Endothelial cell of umbilical vein (primary cell): ENCODE measurements around the gene MGAT4A. TPM values are rescaled to one million over a fixed set of nuclear protein-coding genes. Genes with fewer than 3 reads are reported as not detected.

Source experiments
- BruUV-seq: library from RNA; stranded (reverse); fragments of 400-500 nt; replicated peaks from 2 replicates; lab custom pipeline; 2021; lab: Mats Ljungman, UMichigan
- CTCF ChIA-PET: fragments of 300-600, 350-600 bp; sonication (Branson Sonifier 250); formaldehyde crosslinking; loops from one replicate; lab custom pipeline; 2021; ENCODE audit warnings: antibody characterized with exemption, inconsistent platforms; lab: Charles Lee
- POLR2A ChIA-PET: fragments of 300-600, 350-600 bp; sonication (Branson Sonifier 250); formaldehyde crosslinking; loops from one replicate; lab custom pipeline; 2021; ENCODE audit warnings: antibody characterized with exemption, inconsistent platforms; lab: Charles Lee
- DNase-seq: peaks from one replicate; pipeline ENCODE4 v3.0.0-alpha.2; 2011; ENCODE audit warnings: low read depth, low spot score
- FAIRE-seq: peaks from 2 replicates; lab custom pipeline; 2011; peaks lifted over from hg19 to GRCh38; lab: Jason Lieb, UNC
- H2AFZ ChIP-seq: 2 replicates; pipeline ENCODE4 v1.6.0; 2012; ENCODE audit warnings: low read depth, low read length, control low read depth, inconsistent platforms
- H3K27ac ChIP-seq: 2 replicates; pipeline ENCODE4 v1.5.1; 2011; ENCODE audit warnings: low read depth, mild to moderate bottlenecking, control low read depth, low read length, moderate library complexity; ENCODE audit not compliant: insufficient read depth
- H3K27me3 ChIP-seq, 2 experiments: 2 replicates each; pipeline versions ENCODE4 v1.6.0 to v1.6.1; 2011; ENCODE audit warnings: low read length in 2 of 2, mixed read lengths in 1 of 2; ENCODE audit not compliant: control insufficient read depth in 2 of 2, insufficient read depth in 2 of 2
- H3K36me3 ChIP-seq, 2 experiments: 2 replicates in 1 of 2; 3 replicates in 1 of 2; pipeline ENCODE4 v1.5.1; 2011; ENCODE audit warnings: low read length in 2 of 2, mild to moderate bottlenecking in 1 of 2, moderate library complexity in 1 of 2; ENCODE audit not compliant: control insufficient read depth in 2 of 2, insufficient read depth in 2 of 2; ENCODE audit errors: extremely low read depth in 1 of 2
- H3K4me1 ChIP-seq: 3 replicates; pipeline ENCODE4 v1.5.1; 2011; ENCODE audit warnings: mild to moderate bottlenecking, low read length; ENCODE audit not compliant: control insufficient read depth, insufficient read depth; ENCODE audit errors: extremely low read depth
- H3K4me2 ChIP-seq: 2 replicates; pipeline ENCODE4 v1.6.1; 2011; ENCODE audit warnings: low read length, control low read depth, mixed read lengths; ENCODE audit not compliant: insufficient read depth
- H3K4me3 ChIP-seq, 3 experiments: fragments of 200-600 bp in 1 of 3; sonication (generic), shearing (Covaris generic) in 1 of 3; replicated peaks in 1 of 3; 2 replicates each; pipeline ENCODE4 v1.5.1; 2011 to 2016; ENCODE audit warnings: control low read depth in 3 of 3, low read length in 3 of 3, mild to moderate bottlenecking in 2 of 3, inconsistent platforms in 1 of 3, low read depth in 1 of 3, moderate library complexity in 1 of 3; ENCODE audit not compliant: insufficient read depth in 1 of 3
- H3K79me2 ChIP-seq: 2 replicates; pipeline ENCODE4 v1.6.0; 2012; ENCODE audit warnings: low read length, inconsistent platforms; ENCODE audit not compliant: control insufficient read depth, insufficient read depth
- H3K9ac ChIP-seq: replicated peaks from 2 replicates; pipeline ENCODE3; 2011; ENCODE audit warnings: low read length, control low read depth; ENCODE audit not compliant: insufficient read depth; ENCODE audit errors: extremely low read depth
- H3K9me1 ChIP-seq: replicated peaks from 3 replicates; pipeline ENCODE4 v1.6.0; 2011; ENCODE audit warnings: mild to moderate bottlenecking, low read length; ENCODE audit not compliant: control insufficient read depth, insufficient read depth; ENCODE audit errors: extremely low read depth
- H3K9me3 ChIP-seq: replicated peaks from 2 replicates; pipeline ENCODE4 v1.5.1; 2012; ENCODE audit warnings: low read length, inconsistent platforms; ENCODE audit not compliant: control insufficient read depth, insufficient read depth
- H4K20me1 ChIP-seq: replicated peaks from 2 replicates; pipeline ENCODE3; 2011; ENCODE audit warnings: mild to moderate bottlenecking, low read length; ENCODE audit not compliant: control insufficient read depth, insufficient read depth; ENCODE audit errors: extremely low read depth
- CTCF ChIP-seq, 2 donors: IDR thresholded peaks; 1 replicate in 1 of 2; 2 replicates in 1 of 2; pipeline ENCODE4 v1.5.1; 2011; ENCODE audit warnings: low read length in 2 of 2, mild to moderate bottlenecking in 2 of 2, moderate library complexity in 2 of 2, control low read depth in 1 of 2, inconsistent platforms in 1 of 2, low read depth in 1 of 2; ENCODE audit not compliant: insufficient read depth in 1 of 2; ENCODE audit errors: extremely low read depth in 1 of 2
- EZH2 ChIP-seq: IDR thresholded peaks from 2 replicates; pipeline ENCODE4 v1.6.1; 2012; ENCODE audit warnings: borderline replicate concordance, low read depth, mild to moderate bottlenecking, moderate library complexity, low read length, inconsistent platforms; ENCODE audit not compliant: severe bottlenecking
- FOS ChIP-seq: IDR thresholded peaks from 2 replicates; pipeline ENCODE4 v1.6.1; 2011; ENCODE audit warnings: mild to moderate bottlenecking, low read length, moderate library complexity, borderline replicate concordance; ENCODE audit not compliant: insufficient read depth
- GATA2 ChIP-seq: IDR thresholded peaks from 2 replicates; pipeline ENCODE4 v1.7.0; 2011; ENCODE audit warnings: low read depth, mild to moderate bottlenecking, moderate library complexity, mixed read lengths, low read length; ENCODE audit not compliant: insufficient read length, insufficient read depth
- JUN ChIP-seq: IDR thresholded peaks from 2 replicates; pipeline ENCODE4 v1.6.1; 2011; ENCODE audit warnings: borderline replicate concordance, low read depth; ENCODE audit not compliant: insufficient read length, insufficient read depth
- MAX ChIP-seq: IDR thresholded peaks from 2 replicates; pipeline ENCODE4 v1.6.1; 2011; ENCODE audit not compliant: insufficient read depth, insufficient read length
- MYC ChIP-seq: IDR thresholded peaks from one replicate; pipeline ENCODE4 v1.6.1; 2011; ENCODE audit warnings: mild to moderate bottlenecking, low read depth, low read length
- POLR2A ChIP-seq: IDR thresholded peaks from 2 replicates; pipeline ENCODE4 v1.6.1; 2012; ENCODE audit warnings: low read depth, mild to moderate bottlenecking, control low read depth, low read length
- POLR2AphosphoS5 ChIP-seq: IDR thresholded peaks from 2 replicates; pipeline ENCODE4 v1.6.1; 2012; ENCODE audit warnings: low read depth, mild to moderate bottlenecking, control low read depth, low read length, moderate library complexity; ENCODE audit not compliant: insufficient read depth
- dilution Hi-C: fragments of 300-500 bp; cut with MboI; formaldehyde crosslinking; loops from one replicate; pipeline ENCODE4 v1.15.0; 2019; ENCODE audit warnings: low sequenced_read_pairs; ENCODE audit not compliant: extremely low pct_ligation_motif_present
- intact Hi-C: fragments of 100-400 bp; cut with micrococcal nuclease; formaldehyde crosslinking; loops from one replicate; pipeline ENCODE4 v1.10.0; 2022
- polyA plus RNA-seq, 4 experiments: library from polyadenylated mRNA; depleted of rRNA in 3 of 4; stranded (reverse) in 3 of 4; unstranded in 1 of 4; fragments of >200 nt; gene quantifications; 2 replicates each; pipeline versions ENCODE4 v1.2.1 to v1.2.3, GENCODE V29; 2011 to 2012; ENCODE audit warnings: missing spikeins in 1 of 4
- total RNA-seq: library from RNA; stranded (reverse); gene quantifications from 2 replicates; pipeline ENCODE4 v1.2.3, GENCODE V29; 2021

Gene MGAT4A
- total and polyA plus RNA-seq, 2 donors (not counting 3 experiments of a cell fraction or from before 2014, with no cell fraction given), result 9.2 to 42.2 TPM

GRCh38 chr2:98582523-98582922, 148.4 kb downstream of the MGAT4A start:
- H2AFZ ChIP-seq, result no peak overlapping the region
- no peak overlapping the region for H3K9ac ChIP-seq
- no peaks in the 10 kb centered on the region for H3K4me1 ChIP-seq
- no peak for DNase-seq
- no peaks in the 10 kb centered on the region for H3K9me3 ChIP-seq
- POLR2A ChIA-PET, result no interaction called here
- intact Hi-C loops, result no loop called here
- TF ChIP-seq FOS (no peak), MYC (no peak), JUN (no peak), GATA2 (no peak), CTCF (IDR thresholded peaks at IDR 0.05; ENCODE audit: extremely low read depth in 1 of 2, insufficient read depth in 1 of 2, low read depth in 1 of 2, low read length in 2 of 2) (no peak), MAX (no peak), POLR2AphosphoS5 (no peak), EZH2 (no peak), POLR2A (no peak)
- H3K9me1 ChIP-seq, result no peaks in the 10 kb centered on the region
- H3K36me3 ChIP-seq, result peaks cover 0 to 7% of the 10 kb centered on the region in 2 experiments
- no peak for FAIRE-seq
- no peaks in the 10 kb centered on the region for H3K27me3 ChIP-seq
- BruUV-seq, result no TSS peak
- no peak overlapping the region for H3K27ac ChIP-seq
- H3K79me2 ChIP-seq, result no peaks in the 10 kb centered on the region
- CTCF ChIA-PET, result interaction anchor here (3.5 kb wide), 1 partner anchor 13 kb away, joined by 14 read pairs; no protein-coding TSS in a partner anchor
- H3K4me3 ChIP-seq, result no peak overlapping the region
- dilution Hi-C loops, result no loop called here
- no peak overlapping the region for H3K4me2 ChIP-seq
- no peaks in the 10 kb centered on the region for H4K20me1 ChIP-seq
